Ramos (cell line): Measurements from ENCODE around the gene PLIN4.

Source experiments
- in situ Hi-C: fragments of 300-500 bp; cut with MboI; formaldehyde crosslinking; loops from one replicate; pipeline ENCODE4 v1.14.3; 2022; ENCODE audit warnings: low sequenced_read_pairs; ENCODE audit not compliant: unreplicated experiment

The PLIN4 gene

DNA sequence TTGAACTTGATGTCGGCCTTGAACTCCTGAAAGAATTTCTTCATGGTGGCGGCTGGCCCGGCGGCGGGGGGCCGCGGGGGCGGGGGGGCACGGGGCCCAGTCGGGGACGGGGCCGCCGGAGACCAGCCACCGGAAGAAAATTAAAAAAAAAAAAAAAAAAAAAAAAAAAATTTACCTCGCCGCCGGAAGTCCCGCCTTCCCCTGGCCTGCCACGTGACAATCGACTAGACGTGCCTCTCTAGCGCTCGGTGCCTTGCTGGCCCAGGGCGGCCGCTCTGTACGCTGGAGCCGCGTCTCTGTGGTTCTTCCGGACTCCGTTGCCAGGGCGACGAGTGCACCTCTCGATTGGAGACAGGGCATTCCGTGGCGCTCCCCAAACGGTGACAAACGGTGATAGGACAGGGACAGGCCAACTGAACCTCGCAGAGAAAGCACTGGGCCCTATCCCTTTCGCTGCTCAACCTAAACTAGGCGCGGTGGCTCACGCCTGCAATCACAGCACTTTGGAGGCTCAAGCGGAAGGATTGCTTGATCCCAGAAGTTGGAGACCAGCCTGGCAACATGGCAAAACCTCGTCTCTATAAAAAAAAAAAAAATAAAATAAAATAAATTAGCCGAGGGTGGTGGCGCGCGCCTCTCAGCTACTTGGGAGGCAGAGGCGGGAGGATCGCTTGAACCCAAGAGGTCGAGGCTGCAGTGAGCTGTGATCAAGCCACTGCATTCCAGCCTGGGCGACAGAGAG, 60.5 kb downstream of the PLIN4 start, which contains the start of gene UBXN6:
Gene UBXN6, minus strand, starts transcription at position 141 of the 742 bp plus-strand sequence. Its CDS starts 97 bp downstream, at position 44.
- in situ Hi-C loops = no loop called here

DNA sequence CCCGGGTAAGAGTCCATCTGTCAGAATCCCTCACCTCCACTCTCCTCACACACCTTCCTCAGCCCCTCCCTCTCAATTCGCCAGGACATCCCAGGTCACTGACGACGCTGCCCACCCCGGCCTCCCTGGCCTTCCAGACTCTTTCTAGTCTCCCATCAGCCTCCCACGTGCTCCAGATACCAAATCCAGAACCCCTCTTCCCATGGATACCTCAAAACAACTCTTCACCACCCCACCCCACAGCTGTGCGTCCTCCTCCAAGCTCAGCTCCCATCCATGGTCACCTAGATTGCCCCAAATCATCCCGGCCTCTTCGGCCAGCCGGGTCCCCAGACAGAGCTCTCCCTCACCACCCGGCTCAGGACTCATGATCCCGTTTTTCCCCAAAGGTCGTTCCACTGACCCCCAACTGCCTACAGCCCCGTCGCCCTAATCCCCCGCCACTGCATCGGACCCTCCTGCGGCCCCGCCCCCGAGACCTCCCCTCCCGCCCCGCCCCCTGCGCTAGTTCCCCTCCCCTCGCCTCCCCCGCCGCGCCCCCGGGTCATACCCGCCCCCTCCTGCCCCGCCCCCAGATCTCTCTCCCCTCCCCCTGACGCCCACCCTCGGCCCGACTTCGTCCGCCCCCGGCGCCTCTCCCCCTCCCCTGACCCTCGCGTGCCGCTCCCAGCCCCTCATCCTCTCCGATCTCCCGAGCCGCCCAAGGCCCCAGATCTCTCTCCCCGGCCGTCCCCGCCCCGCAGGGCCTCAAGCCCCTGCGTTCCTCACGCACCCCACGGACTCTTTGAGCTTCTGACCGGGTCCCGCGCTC, 61.2 kb downstream of the PLIN4 start:
- in situ Hi-C loops = no loop called here

DNA sequence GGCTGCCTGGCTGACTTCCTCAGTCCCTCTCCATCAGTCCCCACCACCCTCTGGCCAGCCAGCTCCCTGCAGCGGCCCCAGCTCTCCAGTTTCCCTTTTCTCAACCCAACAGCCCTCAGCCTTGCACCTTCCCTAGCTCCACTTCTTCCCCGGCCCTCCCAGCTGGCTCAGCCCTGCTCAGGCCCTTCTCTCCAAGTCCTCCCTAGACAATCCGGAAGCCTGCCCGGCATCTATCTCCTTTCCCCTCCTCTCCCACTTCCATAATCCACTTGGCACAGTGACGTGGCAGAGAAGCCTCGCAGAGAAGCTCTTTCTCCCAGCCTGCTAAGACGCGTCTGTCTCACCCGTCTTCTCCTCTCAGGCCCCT, 61.8 kb downstream of the PLIN4 start:
- in situ Hi-C loops = no loop called here

DNA sequence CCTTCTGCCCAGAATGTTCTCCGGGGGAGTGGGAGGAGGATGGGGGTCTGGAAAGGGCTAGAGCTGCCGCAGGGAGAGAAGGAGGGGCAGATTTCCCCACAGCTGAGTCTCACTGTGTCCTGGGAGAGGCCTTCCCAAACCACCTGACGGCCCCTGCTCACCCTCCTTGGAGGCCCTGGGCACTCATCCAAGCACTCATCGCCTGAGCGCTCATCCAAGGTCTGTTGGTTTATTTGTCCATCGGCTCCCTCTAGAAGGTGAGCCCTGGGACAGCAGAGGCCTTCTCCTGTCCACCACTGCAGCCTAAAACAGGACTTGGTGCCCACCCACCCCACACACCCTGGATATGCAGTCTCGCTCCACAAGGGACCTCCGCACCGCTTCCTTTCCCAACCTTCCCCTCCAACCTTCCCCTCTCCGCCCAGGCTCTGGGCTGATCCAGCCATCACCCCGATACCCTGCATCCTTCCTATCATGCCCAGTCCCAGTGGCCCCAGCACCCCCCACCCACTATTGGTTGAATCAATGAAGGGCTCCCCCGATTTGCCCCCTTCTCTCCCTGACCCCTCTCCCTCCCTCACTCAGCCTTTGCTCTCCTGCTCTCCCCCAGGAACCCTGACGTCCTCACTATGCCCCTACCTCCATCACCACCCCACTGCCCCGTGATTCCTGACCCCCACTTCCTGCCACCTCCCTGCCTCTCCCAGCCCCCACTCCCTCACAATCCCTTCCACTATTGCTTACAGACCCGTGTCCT, 62.4 kb downstream of the PLIN4 start:
- in situ Hi-C loops = no loop called here

DNA sequence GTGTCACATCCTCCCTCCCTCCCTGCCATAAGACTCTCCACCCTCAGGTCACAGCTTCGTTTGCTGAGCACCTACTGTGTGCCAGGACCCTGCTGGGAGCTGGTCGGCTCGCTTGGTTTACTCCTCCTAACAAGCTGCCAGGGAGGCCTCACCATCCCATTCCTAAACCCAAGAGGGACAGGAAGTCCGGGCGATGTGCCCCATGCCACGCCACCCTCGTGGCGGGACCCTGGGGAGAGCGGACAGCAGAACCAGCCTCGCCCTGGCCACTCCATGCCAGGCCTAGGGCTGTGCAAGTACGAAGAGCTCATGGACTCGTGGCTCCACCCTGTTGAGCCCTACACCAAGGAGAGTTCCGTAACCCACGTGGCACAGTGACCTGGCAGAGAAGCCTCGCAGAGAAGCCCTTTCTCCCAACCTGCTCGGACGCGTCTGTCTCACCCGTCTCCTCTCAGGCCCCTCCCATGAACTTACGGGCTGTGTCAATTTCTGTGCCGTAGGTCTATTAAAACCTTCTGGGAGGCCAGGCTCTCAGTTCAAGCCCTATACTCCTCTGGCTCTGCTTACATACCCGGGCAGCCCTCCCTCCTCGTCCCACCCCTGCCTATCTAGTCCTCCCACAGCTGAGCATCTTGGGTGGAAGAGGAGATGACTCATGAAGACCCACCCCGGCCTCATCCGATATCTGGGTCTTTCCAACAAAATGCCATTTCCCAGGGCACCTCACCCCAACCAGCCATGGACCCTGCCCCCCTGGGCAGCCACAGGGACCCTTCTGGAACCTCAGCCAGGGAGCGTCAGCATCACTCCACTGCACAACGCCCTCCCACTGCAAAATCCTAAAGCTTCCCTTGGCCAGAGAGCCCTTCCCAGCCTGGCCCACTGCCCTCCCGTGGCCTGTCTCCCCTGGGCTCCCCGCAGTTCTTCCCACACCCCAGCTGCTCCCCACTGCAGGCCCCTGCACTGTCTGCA, 63.3 kb downstream of the PLIN4 start:
- in situ Hi-C loops = no loop called here

DNA sequence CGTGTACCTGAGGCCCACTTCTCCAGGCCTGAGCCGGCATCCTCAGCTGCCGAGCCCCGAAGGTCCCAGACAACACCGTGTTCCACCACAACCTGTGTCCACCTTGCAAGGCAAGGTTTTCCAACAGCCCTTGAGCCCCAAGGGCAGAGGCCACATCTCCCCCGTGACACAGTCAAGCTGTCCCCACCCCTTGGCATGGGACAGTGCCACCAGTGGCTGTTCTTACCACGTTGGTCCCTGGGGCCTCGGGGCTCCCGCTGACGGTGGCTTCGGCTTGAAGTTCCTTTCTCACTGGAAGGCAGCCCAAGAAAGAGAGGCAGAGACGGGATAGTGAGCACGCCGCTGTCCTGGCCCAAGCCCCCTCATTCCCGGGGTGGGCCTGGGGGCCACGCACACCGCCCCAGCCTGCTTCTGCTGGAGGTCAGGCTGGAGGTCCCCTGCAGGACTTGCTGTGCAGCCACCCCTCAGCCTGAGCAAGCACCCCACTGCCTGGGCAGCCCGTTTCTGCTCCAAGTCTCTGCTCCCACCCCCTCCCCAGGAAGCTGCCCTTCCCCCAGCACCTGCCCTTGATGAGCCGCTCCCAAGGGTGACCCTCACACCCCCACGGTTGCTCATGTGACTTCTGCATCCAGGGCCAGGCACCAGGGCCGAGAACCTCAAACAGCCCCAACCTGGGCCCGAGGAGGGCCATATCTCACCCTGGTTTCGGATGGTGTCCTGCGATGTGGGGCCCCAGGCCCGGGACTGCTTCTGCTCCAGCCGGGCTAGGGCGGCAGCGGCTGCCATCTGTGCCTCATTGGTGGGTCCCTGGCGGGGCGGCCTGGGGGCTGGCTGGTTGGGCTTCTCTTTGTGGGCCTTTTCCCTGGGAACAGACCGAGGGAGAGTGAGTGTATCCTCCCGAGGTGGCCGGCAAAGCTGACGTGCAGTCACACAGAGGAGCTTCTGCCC, 64.8 kb downstream of the PLIN4 start:
- in situ Hi-C loops = no loop called here

DNA sequence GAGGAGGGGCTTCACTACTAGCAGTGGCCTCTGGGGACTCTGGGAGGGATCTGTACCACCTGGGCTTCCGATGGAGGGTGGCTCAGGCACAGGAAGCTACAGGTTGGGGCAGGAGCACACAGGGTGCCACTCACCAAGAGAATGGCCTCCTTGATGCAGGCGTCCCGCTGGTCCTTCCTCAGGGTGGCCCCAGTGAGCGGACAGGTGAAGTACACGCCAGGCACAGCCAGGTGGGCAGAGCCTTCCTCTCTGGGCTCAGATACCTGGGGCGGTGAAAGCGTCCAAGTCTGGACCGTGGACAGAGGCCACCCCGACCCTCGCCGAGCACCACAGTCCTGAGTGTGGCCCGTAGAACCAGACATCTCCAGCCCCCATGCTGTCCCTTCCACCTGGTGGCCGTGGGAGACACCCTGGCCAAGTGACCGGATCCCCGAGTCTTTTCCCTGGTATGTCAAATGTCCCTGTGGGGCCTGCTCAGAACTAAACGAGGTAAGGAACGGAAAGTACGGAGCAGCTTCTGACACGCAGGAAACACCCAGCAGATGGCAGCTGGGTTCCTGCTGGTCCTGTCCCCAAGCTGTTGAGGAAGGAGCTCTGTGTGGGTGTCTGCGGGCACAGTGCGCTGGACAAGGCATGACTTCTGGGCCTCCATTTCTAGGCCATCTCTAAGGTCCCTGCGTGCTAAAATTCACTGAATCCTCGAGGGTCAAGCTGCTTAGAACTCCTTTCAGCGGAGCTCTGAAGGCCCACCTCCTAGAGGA, 65.9 kb downstream of the PLIN4 start:
- in situ Hi-C loops = no loop called here
